ENCODE measurements around the gene PUM2. TPM values are rescaled to one million over a fixed set of nuclear protein-coding genes. Genes with fewer than 3 reads are reported as not detected.

The PUM2 gene
- total RNA-seq: 88.9 TPM

GRCh38 chr2:20350753-20351554, at the start of gene PUM2:
TSS of gene PUM2 (minus strand) at chr2:20350844. CDS start at chr2:20327360, 23,484 bp downstream.
- peak within 1 kb of the TSS; percentile 78 for H3K4me3 ChIP-seq (ENCODE audit: low read length)
- H3K4me1 ChIP-seq (ENCODE audit: insufficient read depth, low read length): peaks cover 43% of the 10 kb centered on the region

GRCh38 chr2:20400306-20400705, 49.7 kb upstream of the PUM2 start:
- no peaks in the 10 kb centered on the region for H3K9me3 ChIP-seq (ENCODE audit: low read depth, low read length)
- no peaks in the 10 kb centered on the region for H3K27me3 ChIP-seq (ENCODE audit: insufficient read depth, low read length)
- H3K4me1 ChIP-seq (ENCODE audit: insufficient read depth, low read length): no peaks in the 10 kb centered on the region
- no peak overlapping the region for H3K4me3 ChIP-seq (ENCODE audit: low read length)

More at GRCh38 chr2:20350753-20351554, at the start of gene PUM2:
- no peaks in the 10 kb centered on the region for H3K27me3 ChIP-seq (ENCODE audit: insufficient read depth, low read length)
- H3K9me3 ChIP-seq (ENCODE audit: low read depth, low read length): no peaks in the 10 kb centered on the region

GRCh38 chr2:20398956-20399567, 48.4 kb upstream of the PUM2 start:
- H3K9me3 ChIP-seq (ENCODE audit: low read depth, low read length): no peaks in the 10 kb centered on the region
- no peaks in the 10 kb centered on the region for H3K27me3 ChIP-seq (ENCODE audit: insufficient read depth, low read length)
- no peaks in the 10 kb centered on the region for H3K4me1 ChIP-seq (ENCODE audit: insufficient read depth, low read length)
- no peak overlapping the region for H3K4me3 ChIP-seq (ENCODE audit: low read length)

- H3K4me1 ChIP-seq (ENCODE audit: insufficient read depth, low read length): no peaks in the 10 kb centered on the region
- no peaks in the 10 kb centered on the region for H3K9me3 ChIP-seq (ENCODE audit: low read depth, low read length)
- H3K4me3 ChIP-seq (ENCODE audit: low read length): no peak overlapping the region
- no peaks in the 10 kb centered on the region for H3K27me3 ChIP-seq (ENCODE audit: insufficient read depth, low read length)
Observed at GRCh38 chr2:20397811-20398447, 47.3 kb upstream of the PUM2 start.

- no peaks in the 10 kb centered on the region for H3K27me3 ChIP-seq (ENCODE audit: insufficient read depth, low read length)
- H3K4me3 ChIP-seq (ENCODE audit: low read length): no peak overlapping the region
- no peaks in the 10 kb centered on the region for H3K4me1 ChIP-seq (ENCODE audit: insufficient read depth, low read length)
- no peaks in the 10 kb centered on the region for H3K9me3 ChIP-seq (ENCODE audit: low read depth, low read length)
Observed at GRCh38 chr2:20396356-20397000, 45.8 kb upstream of the PUM2 start.

- Histone ChIP-seq H3K4me3 (ENCODE audit: low read length) (no peak overlapping the region), H3K27me3 (ENCODE audit: insufficient read depth, low read length) (no peaks in the 10 kb centered on the region), H3K4me1 (ENCODE audit: insufficient read depth, low read length) (no peaks in the 10 kb centered on the region), H3K9me3 (ENCODE audit: low read depth, low read length) (no peaks in the 10 kb centered on the region)
Observed at GRCh38 chr2:20393986-20394385, 43.3 kb upstream of the PUM2 start.

GRCh38 chr2:20391951-20392699, 41.5 kb upstream of the PUM2 start:
- H3K4me1 ChIP-seq (ENCODE audit: insufficient read depth, low read length): no peaks in the 10 kb centered on the region
- no peak overlapping the region for H3K4me3 ChIP-seq (ENCODE audit: low read length)
- no peaks in the 10 kb centered on the region for H3K27me3 ChIP-seq (ENCODE audit: insufficient read depth, low read length)
- no peaks in the 10 kb centered on the region for H3K9me3 ChIP-seq (ENCODE audit: low read depth, low read length)

GRCh38 chr2:20390524-20391123, 40.0 kb upstream of the PUM2 start:
- Histone ChIP-seq H3K27me3 (ENCODE audit: insufficient read depth, low read length) (no peaks in the 10 kb centered on the region), H3K4me1 (ENCODE audit: insufficient read depth, low read length) (no peaks in the 10 kb centered on the region), H3K4me3 (ENCODE audit: low read length) (no peak overlapping the region), H3K9me3 (ENCODE audit: low read depth, low read length) (no peaks in the 10 kb centered on the region)

GRCh38 chr2:20384953-20385352, 34.3 kb upstream of the PUM2 start:
- Histone ChIP-seq H3K27me3 (ENCODE audit: insufficient read depth, low read length) (no peaks in the 10 kb centered on the region), H3K9me3 (ENCODE audit: low read depth, low read length) (no peaks in the 10 kb centered on the region), H3K4me1 (ENCODE audit: insufficient read depth, low read length) (no peaks in the 10 kb centered on the region), H3K4me3 (ENCODE audit: low read length) (no peak overlapping the region)

- H3K27me3 ChIP-seq (ENCODE audit: insufficient read depth, low read length): no peaks in the 10 kb centered on the region
- no peak overlapping the region for H3K4me3 ChIP-seq (ENCODE audit: low read length)
- no peaks in the 10 kb centered on the region for H3K9me3 ChIP-seq (ENCODE audit: low read depth, low read length)
- no peaks in the 10 kb centered on the region for H3K4me1 ChIP-seq (ENCODE audit: insufficient read depth, low read length)
Observed at GRCh38 chr2:20382965-20383810, 32.5 kb upstream of the PUM2 start.

- no peaks in the 10 kb centered on the region for H3K9me3 ChIP-seq (ENCODE audit: low read depth, low read length)
- no peak overlapping the region for H3K4me3 ChIP-seq (ENCODE audit: low read length)
- no peaks in the 10 kb centered on the region for H3K27me3 ChIP-seq (ENCODE audit: insufficient read depth, low read length)
- H3K4me1 ChIP-seq (ENCODE audit: insufficient read depth, low read length): no peaks in the 10 kb centered on the region
Observed at GRCh38 chr2:20381457-20381856, 30.8 kb upstream of the PUM2 start.

GRCh38 chr2:20378891-20379519, 28.4 kb upstream of the PUM2 start:
- H3K4me1 ChIP-seq (ENCODE audit: insufficient read depth, low read length): no peaks in the 10 kb centered on the region
- no peak overlapping the region for H3K4me3 ChIP-seq (ENCODE audit: low read length)
- H3K9me3 ChIP-seq (ENCODE audit: low read depth, low read length): no peaks in the 10 kb centered on the region
- H3K27me3 ChIP-seq (ENCODE audit: insufficient read depth, low read length): no peaks in the 10 kb centered on the region

GRCh38 chr2:20378341-20378740, 27.7 kb upstream of the PUM2 start:
- no peaks in the 10 kb centered on the region for H3K9me3 ChIP-seq (ENCODE audit: low read depth, low read length)
- no peaks in the 10 kb centered on the region for H3K4me1 ChIP-seq (ENCODE audit: insufficient read depth, low read length)
- H3K4me3 ChIP-seq (ENCODE audit: low read length): no peak overlapping the region
- H3K27me3 ChIP-seq (ENCODE audit: insufficient read depth, low read length): no peaks in the 10 kb centered on the region

Data from mononuclear cell (primary cell).